ENCODE results near the gene SLC25A29.
A peak's percentile ranks its signal among the peaks of the same experiment; 100 is the strongest.
"Not testable (repeated sequence)": the region's sequence is repeated elsewhere in the genome, so short reads cannot be mapped to it uniquely, and the experiment has no call there.

The SLC25A29 gene

GRCh38 chr14:100330388-100330931, 24.2 kb upstream of the SLC25A29 start:
- no peak for DNase-seq

DNA sequence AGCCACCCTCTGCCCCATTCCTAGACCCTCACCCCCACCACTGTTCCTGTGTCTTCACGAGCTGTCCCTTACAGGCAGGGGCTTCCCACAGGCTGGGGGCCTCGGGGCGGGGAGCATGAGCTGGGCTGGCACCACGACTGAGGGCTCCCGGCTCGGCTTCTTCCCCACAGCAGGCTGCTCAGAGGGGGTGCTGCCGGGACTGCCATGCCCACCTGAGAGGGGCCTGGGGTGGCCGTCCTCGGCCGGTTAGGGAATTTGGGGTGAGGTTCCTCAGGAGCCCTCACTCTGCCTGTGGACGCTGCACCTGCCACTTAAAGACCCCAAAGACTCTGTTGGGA, 23.7 kb upstream of the SLC25A29 start:
- DNase-seq: no peak

DNA sequence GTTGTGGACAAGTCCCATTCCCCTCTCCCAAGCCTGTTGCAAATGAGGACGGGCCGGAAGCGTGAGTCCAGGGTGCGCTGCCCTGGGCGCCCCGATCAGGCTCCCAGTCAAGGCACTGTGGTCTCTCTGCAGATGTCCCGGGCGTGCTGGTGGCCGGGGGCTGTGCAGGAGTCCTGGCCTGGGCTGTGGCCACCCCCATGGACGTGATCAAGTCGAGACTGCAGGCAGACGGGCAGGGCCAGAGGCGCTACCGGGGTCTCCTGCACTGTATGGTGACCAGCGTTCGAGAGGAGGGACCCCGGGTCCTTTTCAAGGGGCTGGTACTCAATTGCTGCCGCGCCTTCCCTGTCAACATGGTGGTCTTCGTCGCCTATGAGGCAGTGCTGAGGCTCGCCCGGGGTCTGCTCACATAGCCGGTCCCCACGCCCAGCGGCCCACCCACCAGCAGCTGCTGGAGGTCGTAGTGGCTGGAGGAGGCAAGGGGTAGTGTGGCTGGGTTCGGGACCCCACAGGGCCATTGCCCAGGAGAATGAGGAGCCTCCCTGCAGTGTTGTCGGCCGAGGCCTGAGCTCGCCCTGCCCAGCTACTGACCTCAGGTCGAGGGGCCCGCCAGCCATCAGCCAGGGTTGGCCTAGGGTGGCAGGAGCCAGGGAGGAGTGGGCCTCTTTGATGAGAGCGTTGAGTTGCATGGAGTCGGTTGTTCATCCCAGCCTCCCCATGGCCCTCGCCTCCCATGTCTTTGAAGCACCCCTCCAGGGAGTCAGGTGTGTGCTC, 23.2 kb upstream of the SLC25A29 start:
- no peak for DNase-seq

DNA sequence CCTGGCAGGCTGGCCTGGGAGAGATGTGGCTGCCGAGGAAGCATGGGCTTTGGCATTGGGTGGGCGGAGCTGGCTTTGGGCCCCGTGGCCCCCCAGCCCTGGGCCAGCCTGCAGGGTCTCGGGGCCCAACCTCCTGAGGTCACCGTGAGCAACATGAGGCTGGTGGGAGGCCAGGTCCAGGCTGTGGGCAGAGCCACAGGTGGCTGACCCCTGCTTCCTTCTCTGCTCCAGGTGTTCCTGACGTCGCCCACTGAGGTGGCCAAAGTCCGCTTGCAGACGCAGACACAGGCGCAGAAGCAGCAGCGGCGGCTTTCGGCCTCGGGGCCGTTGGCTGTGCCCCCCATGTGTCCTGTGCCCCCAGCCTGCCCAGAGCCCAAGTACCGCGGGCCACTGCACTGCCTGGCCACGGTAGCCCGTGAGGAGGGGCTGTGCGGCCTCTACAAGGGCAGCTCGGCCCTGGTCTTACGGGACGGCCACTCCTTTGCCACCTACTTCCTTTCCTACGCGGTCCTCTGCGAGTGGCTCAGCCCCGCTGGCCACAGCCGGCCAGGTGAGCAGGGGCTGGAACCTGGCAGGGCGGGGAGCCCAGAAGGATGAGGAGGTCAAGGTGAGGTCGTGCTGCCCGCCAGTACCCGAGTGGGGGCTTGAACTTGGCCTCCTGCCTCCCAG, 22.4 kb upstream of the SLC25A29 start:
- DNase-seq: no peak

- no peak for DNase-seq
These were observed 20.9 kb upstream of the SLC25A29 start for GRCh38 chr14:100327128-100327527.

DNA sequence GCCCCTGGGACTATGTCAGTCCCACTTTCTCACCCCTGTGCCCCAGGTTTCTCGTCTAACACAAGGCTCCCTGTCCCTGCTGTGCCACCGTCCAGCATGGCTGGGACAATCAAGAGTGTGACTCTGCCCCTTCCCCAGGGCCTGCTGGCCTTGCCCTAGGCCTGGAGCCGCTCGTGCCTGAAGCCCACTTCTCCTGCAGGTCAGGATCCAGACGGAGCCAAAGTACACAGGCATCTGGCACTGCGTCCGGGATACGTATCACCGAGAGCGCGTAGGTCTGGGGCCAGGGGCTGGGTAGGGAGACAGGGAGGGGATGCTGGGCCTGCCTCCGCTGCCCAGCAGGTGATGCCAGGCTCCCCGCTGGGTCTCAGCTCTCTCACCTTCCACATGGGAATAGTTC, 19.7 kb upstream of the SLC25A29 start:
- no peak for DNase-seq

GRCh38 chr14:100325231-100325632, 19.0 kb upstream of the SLC25A29 start:
- DNase-seq: no peak

DNA sequence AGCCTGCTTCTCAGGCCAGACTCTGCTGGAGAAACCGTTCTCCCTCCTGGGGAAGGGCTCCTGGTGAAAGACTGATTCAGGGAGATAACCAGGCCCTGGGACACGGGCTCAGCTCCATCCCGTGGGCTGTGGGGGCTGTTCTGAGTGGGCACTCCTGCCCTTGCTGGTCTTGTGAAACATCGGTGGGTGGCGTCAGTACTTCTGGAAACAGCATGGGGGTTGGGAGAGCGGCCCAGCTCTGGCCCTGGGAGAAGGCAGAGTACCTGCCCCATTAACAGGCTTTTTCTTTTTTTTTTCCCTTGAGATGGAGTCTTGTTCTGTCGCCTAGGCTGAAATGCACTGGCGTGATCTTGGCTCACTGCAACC, 17.7 kb upstream of the SLC25A29 start:
- DNase-seq: no peak

DNA sequence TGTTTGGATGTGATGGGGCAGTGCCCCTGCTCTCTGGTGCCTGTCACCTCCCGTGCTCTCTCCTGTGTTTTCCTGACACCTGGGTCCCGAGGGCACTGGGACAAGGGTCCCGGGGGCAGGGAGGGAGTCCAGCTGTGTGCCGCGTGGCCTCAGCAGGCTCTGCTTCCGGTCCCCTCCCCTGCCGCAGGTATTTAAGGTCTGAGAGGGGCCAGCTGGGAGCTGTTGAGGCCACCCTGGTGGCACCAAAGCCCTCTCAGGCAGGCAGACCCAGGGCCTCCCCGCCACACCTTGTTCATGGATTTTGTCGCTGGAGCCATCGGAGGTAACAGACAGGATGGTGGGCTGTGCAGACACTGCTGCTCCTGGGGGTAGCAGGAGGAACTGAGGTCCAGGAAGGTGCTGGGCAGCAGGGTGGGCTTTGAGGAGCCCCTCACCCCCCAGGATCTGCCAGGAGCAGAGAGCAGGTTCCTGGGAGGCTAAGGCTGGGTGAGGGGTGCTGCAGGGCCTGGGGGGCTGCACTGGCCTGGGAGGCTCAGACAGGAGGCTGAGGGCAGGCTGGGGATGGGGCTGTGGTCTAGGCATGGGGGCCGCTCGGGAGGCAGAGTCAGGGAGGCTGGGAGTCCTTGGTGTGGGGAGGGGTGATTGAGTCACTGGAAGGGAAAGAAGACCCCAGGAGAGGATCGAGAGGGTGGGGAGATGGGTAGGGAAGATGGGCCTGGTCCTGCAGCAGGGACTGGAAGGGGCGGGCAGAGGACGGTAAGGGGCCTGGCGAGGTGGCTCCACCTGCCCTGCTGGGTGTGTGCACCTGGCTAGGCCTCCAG, 17.1 kb upstream of the SLC25A29 start, which contains the start of gene SLC25A47:
Gene SLC25A47, plus strand, starts transcription at position 219 of the 821 bp plus-strand sequence. Its CDS starts 76 bp downstream, at position 295.
- DNase-seq: no peak

GRCh38 chr14:100322138-100322957, 16.1 kb upstream of the SLC25A29 start:
- no peak for DNase-seq

GRCh38 chr14:100321473-100322137, 15.4 kb upstream of the SLC25A29 start:
- DNase-seq: no peak

DNA sequence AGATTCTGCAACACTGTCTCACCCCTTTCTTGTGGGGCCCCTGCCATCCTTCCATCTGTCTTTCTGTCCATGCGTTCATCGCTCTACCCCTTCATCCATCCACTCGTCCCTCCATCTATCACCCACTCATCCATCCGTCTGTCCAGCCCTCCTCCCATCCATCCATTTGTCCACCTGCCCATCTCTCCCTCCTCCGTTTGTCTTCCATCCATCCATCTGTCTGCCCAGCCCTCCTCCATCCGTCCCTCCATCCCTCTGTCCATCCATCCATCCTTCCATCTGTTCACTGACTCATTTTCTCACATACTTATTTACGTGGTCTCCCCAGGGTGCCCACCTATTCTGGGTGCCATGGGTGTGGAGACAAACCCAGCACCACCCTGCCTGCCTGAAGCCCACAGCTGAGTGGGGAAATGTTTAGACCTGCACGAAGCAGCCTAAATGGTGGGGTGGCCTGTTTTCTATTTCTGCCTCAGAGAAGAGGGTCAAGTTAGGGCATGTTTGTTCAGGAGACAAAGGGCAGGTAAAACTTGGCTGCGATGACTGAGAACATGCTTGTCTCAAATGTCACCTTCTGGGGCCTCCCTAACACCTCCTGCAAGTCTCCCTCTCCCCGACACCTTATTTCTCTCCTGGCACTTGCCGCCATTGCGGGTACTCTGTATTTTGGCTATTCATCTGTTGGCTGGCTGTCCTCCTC, 14.1 kb upstream of the SLC25A29 start:
- no peak for DNase-seq

- DNase-seq: peak; percentile 68
These were observed 11.9 kb upstream of the SLC25A29 start for GRCh38 chr14:100317912-100318808.

DNA sequence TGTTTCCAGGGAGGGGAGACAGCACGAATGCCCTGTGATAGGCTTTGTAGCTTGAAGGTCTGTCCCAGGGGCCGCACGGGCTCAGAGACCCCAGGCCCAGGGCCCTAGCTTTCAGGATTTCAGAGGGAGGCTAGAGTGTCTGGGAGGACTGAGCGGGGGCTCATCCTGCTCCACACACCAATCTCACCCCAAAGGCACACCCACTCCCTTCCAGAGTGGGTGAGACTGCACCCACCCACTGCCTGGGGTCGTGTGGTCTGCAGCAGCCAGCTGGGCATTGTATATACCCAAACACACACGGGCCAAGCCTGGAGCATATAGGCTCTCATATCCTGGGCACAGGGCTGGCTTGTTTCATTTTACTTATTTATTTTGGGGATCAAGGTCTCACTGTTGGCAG, 11.1 kb upstream of the SLC25A29 start:
- no peak for DNase-seq

DNA sequence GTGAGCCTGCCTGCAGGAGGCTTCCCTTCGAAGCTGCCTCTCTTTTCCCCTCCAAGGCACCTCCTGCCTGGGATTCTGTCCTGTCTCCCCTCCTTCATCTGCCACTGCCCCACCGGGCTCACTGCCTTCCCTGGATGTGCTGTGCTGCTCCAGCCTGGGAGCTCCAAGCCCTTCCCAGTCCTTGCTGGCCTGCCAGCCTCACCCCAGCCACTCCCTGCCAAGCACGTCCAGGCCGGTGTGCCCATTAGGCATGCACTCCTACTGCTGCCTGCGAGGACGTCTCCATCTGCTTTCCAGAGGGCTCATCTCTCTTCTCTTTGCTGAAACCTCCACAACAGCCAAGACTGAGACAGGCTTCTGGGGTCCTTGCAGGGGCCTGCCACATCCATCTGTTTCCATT, 8.5 kb upstream of the SLC25A29 start:
- no peak for DNase-seq

GRCh38 chr14:100313464-100314230, 7.4 kb upstream of the SLC25A29 start:
- DNase-seq: no peak

DNA sequence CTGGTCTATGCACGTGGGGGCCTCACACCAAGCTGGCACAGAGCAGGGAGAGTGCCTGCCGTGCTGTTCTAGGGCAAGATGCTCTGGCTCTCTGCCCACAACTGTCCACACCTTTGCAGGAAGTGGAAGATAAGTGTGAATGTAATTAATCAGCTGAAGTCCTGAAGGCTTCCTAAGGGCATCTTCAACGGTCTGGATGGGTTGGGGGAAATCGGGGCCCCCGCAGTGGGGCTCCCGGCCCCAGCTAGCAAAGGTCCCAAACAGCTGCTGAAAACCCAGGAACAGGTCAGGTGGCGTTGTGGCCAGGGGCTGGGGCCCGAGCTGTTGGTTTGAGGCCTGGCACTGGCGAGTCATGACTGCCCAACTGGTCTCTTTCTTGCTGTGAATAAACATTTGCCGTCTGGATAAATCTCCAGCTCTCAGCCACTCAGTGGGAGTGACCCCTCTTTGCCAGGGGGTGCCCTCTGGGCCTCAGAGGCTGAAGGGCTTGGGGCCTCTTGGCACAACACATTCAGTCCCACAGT, 6.7 kb upstream of the SLC25A29 start:
- DNase-seq: no peak

DNA sequence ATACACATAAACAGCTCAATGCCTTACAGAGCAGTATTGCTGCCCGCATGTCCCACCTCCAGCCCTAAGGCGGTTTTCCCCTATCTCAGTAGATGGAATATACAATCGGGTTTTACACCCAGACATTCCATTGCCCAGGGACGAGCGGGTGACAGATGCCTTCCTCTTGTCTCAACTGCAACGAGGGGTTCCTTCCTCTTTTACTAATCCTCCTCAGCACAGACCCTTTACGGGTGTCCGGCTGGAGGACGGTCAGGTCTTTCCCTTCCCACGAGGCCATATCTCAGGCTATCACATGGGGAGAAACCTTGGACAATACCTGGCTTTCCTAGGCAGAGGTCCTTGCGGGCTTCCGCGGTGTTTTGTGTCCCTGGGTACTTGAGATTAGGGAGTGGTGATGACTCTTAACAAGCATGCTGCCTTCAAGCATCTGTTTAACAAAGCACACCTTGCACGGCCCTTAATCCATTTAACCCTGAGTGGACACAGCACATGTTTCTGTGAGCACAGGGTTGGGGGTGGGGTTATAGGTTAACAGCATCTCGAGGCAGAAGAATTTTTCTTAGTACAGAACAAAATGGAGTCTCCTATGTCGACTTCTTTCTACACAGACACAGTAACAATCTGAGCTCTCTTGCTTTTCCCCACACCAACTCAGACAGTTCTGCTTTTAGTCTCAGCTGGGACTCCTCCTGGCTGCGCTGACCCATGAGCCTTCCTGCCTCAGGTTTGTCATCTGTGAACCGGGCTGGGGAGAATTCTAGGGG, 6.0 kb upstream of the SLC25A29 start:
- DNase-seq: not testable (repeated sequence)
